Eye (tissue), 1 donor: ENCODE measurements around the gene TMBIM6.
A peak's percentile ranks its signal among the peaks of the same experiment; 100 is the strongest.

Experiments
- DNase-seq: peaks from one replicate; pipeline ENCODE4 v3.0.0-alpha.2; 2015

Gene TMBIM6

GRCh38 chr12:49798934-49799333 lies 57.6 kb downstream of the TMBIM6 start:
- DNase-seq, result no peak

- no peak for DNase-seq
These were observed 59.2 kb downstream of the TMBIM6 start for GRCh38 chr12:49800421-49801140.

- no peak for DNase-seq
These were observed 60.0 kb downstream of the TMBIM6 start for GRCh38 chr12:49801141-49802063.

- DNase-seq, result no peak
These were observed 62.5 kb downstream of the TMBIM6 start for GRCh38 chr12:49803693-49804450.

DNA sequence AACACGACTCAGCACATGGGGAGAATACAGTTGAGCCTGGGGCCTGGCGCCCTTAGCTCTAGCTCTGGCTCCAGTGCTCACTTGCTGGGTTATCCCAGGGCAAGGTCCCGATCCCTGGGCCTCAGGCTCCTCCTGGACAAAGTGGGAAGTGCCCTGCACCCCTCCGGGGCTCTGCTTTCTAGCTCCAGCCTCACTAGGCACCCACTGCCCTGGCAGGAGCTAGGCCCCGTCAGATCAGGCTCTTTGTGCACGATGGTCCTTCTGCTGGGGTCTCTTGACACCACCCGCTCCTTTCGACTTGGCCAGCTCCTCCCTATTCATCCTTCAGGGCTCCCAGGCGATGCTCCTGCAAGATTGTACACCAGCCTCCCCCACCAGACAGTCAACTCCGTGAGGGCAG lies 63.5 kb downstream of the TMBIM6 start:
- DNase-seq, result no peak

- DNase-seq, result no peak
These were observed 64.1 kb downstream of the TMBIM6 start for GRCh38 chr12:49805409-49805808.

DNA sequence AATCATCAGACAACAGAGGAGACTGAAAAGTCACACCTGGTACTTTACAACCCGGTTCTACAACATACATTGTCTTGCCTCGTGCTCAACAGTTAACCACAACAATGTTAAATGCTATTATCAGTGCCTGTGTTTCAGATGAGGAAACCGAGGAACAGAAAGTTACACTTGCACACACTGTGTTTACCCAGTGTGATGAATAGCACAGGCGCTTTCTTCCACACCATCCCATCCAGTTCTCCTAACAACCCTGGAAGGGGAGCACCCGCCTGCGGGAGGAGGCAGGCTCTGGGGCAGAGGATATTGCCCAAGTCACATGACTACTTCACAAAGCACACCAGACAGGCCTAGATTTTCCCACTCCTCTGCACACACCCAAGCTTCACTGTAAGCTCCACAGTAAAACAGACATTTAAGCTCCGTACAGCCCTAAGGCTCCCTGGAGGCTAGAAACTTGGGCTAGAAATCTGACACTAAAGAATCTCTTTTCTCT lies 65.0 kb downstream of the TMBIM6 start:
- no peak for DNase-seq

GRCh38 chr12:49806877-49807276 lies 65.5 kb downstream of the TMBIM6 start:
- DNase-seq, result no peak

- no peak for DNase-seq
These were observed 66.7 kb downstream of the TMBIM6 start for GRCh38 chr12:49807991-49808580.

DNA sequence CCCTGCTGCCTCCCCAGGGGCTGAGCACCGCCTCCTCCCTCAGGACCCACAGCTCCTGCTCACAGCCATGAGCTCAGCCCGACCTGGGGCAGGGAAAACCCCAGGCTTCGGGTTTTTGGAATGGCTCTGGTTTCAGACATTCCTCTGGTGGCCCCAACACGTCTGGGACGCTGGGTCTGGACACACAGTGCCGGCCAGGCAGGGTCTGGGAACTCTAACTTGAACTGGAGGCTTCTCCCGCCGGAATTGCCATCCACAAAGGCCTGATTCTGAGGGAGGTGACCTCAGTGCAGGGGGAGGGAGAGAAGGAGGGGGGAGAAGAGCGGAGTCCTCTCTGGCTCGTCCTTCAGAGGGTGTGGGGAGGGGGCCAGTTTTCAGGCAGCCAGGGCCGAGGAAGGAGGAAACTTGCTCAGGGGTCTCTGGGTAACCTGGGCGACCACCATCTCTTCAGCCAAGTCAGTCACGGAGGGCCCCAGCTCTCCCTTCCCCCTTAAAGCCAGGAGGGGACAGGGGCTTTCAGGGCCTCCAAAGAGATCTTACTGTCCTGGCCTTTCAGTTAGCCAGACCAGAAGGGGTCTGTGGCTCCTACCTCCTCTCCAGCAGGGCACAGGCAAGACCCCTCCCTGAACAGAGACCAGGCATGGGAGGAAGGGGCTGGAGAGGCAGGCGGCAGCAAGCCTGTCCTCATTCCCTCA lies 67.5 kb downstream of the TMBIM6 start:
- DNase-seq, result peak; percentile 86

DNA sequence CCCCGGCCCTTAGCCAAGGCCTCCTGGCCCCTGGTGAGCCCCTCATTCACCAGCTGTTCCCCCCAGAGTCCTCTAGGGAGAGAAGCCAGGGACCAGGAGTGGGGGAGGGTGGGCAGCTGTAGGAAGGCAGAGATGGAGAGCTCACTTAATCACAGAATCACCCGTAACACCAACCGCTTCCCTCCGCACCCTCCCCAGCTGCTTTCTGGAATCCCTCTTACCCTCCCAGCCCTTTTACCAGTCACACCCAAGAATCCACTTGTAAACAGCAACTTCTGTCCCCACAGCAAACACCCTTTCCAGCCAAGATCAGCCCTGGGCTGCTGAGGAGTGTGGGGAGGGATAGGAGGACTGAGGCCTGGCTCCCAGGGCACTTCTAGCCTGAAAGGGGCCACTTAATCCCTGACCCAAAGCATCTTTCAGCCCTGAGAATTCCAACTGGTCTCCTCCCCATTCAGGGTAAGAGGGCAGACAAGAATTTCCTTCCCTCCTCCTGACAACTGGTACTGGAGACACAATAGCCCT lies 68.1 kb downstream of the TMBIM6 start:
- peak; percentile 82 for DNase-seq

DNA sequence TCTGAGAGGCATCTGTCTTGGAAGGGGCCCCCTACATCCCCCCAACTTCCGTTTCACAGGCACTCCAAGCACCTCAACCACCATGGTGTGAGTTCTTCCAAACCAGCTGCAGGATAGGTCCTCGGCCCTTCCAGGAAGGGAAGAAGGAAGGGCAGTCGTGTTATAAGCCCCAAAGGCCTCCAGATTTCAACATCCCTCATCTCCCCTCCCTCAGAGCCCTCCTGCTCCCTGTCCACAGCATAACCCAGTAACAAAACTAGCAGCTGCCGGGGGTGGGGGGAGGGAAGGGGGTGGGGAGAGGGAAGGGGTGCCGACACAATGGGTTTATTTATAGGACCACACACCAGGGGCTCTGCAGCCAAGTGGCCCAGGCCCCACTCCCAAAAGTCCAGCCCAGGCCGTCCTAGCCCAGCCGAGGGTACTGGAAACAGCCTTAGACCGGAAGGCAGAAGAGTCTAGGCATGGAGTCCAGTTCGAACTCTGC lies 68.6 kb downstream of the TMBIM6 start:
- DNase-seq, result peak; percentile 76

DNA sequence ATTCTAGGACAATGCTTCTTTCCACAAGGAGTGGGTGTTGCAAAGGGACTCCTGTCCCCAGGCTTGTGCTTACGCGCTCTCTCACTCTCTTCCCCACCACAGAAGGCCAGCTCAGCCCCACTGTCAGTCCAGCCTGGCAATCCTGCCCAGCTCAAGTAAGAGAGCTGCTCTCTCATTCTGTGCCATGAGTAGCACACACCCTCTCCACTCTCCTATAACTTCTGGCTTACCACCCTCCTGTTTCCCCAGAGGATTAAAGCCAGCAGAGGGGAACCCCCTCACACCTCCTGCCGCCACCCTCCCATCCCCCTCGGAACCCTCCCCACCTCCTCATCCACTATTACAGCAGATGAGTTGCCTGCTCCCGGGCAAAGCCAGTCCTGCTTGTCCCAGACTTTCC lies 69.8 kb downstream of the TMBIM6 start:
- DNase-seq, result no peak

DNA sequence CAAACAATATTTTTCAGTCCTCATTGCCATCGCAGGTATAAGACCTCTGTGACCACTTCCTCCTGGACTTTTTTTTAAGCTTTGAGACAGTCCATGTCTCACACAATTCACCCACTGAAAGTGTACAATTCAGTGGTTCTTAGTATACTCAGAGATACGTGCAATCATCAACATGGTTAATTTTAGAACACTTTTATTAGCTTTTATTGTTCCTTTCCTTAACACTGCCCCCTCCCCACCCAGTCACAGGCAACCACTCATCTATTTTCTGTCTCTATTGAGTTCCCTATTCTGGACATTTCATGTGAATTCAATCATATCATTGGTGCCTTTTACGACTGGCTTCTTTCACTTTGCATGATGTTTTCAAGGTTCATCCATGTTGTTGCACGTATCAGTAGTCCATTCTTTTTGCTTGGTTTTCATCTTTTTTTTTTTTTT lies 70.6 kb downstream of the TMBIM6 start:
- DNase-seq, result no peak

DNA sequence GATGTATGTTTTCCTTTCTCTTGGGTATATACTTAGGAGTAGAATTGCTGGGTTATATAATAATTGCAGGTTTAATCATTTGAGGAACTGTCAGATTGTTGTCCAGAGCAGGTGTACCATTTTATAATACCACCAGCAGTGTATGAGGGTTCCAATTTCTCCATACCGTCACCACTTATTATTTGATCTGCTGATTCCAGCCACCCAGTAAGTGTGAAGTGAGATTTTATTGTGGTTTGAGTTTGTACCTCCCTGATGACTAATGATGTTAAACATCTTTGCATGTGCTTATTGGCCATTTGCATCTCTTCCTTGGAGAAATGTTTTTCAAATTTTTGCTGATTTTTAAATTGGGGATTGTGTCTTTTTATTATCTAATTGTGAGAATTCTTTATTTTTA lies 71.8 kb downstream of the TMBIM6 start:
- no peak for DNase-seq
